Measurements from ENCODE around the gene DLGAP3.

Gene DLGAP3

DNA sequence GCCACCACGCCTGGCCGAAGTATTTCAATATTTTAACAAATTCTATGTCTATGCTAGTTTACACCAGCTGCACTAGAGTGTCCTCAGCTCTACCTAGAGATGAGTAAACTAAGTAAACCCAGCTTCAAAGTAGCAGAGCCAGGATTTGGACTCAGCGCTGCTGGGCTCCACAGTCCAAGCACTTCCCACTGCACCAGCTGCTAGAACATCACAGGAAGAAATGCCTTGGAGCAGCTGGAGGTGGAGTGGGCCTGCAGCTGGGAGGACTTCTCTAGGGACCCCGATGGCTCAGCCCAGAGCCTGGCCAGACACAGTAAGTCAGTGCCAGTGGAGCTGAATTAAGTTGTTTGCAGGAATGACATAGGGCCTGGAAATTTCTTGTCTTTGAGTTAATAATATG is 59.7 kb downstream of the DLGAP3 start:
- no peak for DNase-seq (ENCODE audit: extremely low read depth in 1 of 2, low read depth in 1 of 2)

GRCh38 chr1:34868230-34869049 is 61.0 kb downstream of the DLGAP3 start:
- no peak for DNase-seq (ENCODE audit: extremely low read depth in 1 of 2, low read depth in 1 of 2)

DNA sequence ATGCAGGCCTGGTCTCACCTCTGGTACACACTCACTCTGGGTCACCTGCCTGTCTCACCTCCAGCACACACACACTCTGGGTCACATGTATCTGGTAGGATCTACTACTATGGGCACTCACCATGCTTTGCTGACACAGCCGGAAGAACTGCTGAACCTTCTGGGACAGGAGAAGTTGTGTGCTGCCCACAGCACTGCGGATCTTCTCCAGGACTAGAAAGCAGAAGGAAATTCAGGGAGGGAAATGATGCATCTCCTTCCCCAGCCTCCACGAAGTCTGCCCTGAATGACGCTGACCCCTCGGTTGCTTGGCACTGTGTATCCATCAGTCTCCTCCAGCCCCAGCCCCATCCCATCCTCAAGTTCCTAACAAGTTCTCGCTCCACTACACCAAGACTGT is 62.0 kb downstream of the DLGAP3 start:
- DNase-seq (ENCODE audit: extremely low read depth in 1 of 2, low read depth in 1 of 2), result no peak

- DNase-seq (ENCODE audit: extremely low read depth in 1 of 2, low read depth in 1 of 2), result no peak
These were observed 62.7 kb downstream of the DLGAP3 start for GRCh38 chr1:34866762-34867109.

GRCh38 chr1:34865981-34866761 is 63.3 kb downstream of the DLGAP3 start:
- peak; percentile 85 to 90 for DNase-seq (ENCODE audit: extremely low read depth in 1 of 2, low read depth in 1 of 2)

GRCh38 chr1:34865573-34865972 is 63.9 kb downstream of the DLGAP3 start:
- no peak for DNase-seq (ENCODE audit: extremely low read depth in 1 of 2, low read depth in 1 of 2)

DNA sequence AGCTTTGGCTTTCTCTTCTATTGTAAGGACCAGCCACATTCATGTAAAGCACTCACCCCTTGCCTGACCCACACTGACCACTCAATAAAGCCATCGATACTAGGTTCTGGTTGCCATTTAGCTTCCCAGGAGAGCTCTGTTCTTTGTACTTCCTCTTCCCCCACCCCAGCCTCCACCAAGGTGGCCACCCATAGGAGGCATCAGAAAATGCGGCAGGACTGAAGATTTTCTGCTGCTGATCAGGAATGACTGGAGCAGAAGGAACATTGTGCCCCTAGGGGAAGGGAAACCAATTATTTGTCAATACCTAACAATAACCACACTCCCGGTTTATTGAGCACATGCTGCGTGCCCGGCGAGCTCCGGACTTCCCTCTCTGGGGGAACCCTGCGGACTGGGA is 64.7 kb downstream of the DLGAP3 start:
- DNase-seq (ENCODE audit: extremely low read depth in 1 of 2, low read depth in 1 of 2), result no peak

GRCh38 chr1:34863501-34863900 is 65.9 kb downstream of the DLGAP3 start:
- no peak for DNase-seq (ENCODE audit: extremely low read depth in 1 of 2, low read depth in 1 of 2)

- peak; percentile 77 to 83 for DNase-seq (ENCODE audit: extremely low read depth in 1 of 2, low read depth in 1 of 2)
These were observed 69.8 kb downstream of the DLGAP3 start, which contains the start of gene SMIM12 for GRCh38 chr1:34859446-34860200. TSS of gene SMIM12 (minus strand) at chr1:34859749. CDS start at chr1:34855977, 3,772 bp downstream.

GRCh38 chr1:34858901-34859445 is 70.5 kb downstream of the DLGAP3 start:
- DNase-seq (ENCODE audit: extremely low read depth in 1 of 2, low read depth in 1 of 2), result no peak

- DNase-seq (ENCODE audit: extremely low read depth in 1 of 2, low read depth in 1 of 2), result no peak
These were observed 72.8 kb downstream of the DLGAP3 start for GRCh38 chr1:34856697-34857096.

DNA sequence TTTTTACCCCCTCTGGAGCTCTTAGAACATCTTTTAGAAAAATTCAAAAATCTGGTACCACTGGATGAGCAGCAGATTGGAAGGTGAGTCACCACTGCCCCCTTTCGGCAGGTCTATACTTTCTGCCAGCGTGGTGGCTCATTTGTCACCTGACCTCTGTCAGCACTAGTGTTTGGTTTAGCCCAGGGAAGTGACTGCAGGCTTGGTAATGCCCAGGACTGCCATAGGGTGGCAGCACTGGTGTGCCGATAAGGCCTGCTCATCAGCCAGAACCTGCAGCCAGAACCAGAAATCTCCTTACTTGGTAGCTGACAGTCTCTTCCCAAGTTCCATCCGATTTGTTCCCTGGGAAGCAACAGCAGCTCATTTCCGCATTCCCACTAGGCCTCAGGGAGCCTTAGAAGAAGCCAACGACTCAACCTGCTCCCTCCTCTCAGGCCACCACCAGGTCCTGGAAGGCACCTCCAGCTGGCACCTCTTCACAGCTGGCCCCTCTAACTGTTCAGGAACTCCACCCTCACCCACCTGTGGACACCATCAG is 76.7 kb downstream of the DLGAP3 start:
- peak; percentile 72 to 75 for DNase-seq (ENCODE audit: extremely low read depth in 1 of 2, low read depth in 1 of 2)

GRCh38 chr1:34851431-34852105 is 77.9 kb downstream of the DLGAP3 start:
- DNase-seq (ENCODE audit: extremely low read depth in 1 of 2, low read depth in 1 of 2), result no peak

GRCh38 chr1:34850382-34850781 is 79.1 kb downstream of the DLGAP3 start:
- DNase-seq (ENCODE audit: extremely low read depth in 1 of 2, low read depth in 1 of 2), result no peak

GRCh38 chr1:34847094-34847493 is 82.4 kb downstream of the DLGAP3 start:
- DNase-seq (ENCODE audit: extremely low read depth in 1 of 2, low read depth in 1 of 2), result no peak

DNA sequence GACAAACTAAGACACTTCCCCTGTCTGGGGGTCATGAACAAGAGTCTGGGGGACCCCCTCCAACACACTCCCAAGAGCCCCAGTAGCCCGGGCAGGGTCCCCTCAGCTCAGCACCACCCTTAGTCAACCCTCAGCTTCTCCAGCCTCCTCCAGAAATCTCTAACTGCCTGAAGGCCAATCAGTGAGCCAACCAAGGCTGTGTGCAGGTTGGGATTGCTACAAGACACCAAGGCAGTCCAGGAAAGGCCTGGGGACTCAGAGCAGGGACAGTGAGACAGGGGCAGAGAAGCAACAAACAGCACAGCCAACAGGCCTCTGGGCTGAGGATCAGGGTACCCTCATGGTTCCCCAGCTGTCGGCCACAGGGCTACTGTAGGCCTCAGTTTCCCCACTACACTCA is 83.2 kb downstream of the DLGAP3 start:
- DNase-seq (ENCODE audit: extremely low read depth in 1 of 2, low read depth in 1 of 2), result no peak

DNA sequence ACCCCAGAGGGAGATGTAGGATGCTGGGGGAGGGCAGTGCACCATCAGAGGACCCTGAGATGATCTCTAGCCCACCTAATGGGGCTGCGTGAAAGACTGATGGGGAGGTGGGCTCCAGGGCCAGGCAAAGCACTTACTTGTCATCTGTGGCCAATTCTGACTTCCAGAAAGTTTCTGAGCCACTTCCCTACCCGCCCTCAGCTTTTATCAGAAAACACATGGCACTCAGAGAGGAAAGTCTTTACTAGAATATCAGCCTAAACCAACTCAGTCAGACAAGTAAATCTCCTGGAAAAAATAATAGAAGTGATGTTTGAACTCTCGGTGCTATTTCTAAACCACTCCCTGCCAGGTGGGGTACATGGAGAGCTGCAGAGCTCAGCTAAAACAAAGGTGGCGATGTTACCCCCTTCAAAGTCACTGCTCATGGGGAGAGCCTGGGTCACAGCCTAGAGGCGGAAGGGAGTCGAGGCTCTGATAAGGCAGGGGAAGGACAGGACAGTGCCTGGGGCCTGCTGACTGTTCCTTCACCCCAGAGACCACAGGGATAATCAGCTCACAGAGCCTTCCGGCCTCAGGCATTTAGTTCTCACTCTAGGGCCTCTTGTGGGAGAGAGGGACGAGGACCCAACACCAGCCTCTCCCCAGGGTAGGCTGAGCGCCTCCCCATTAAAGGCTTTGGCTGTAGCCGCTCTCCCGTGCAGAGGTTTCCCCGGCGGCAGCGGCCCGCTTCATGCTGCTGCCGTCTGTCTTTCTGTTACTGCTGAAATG is 84.1 kb downstream of the DLGAP3 start:
- DNase-seq (ENCODE audit: extremely low read depth in 1 of 2, low read depth in 1 of 2), result no peak

DNA sequence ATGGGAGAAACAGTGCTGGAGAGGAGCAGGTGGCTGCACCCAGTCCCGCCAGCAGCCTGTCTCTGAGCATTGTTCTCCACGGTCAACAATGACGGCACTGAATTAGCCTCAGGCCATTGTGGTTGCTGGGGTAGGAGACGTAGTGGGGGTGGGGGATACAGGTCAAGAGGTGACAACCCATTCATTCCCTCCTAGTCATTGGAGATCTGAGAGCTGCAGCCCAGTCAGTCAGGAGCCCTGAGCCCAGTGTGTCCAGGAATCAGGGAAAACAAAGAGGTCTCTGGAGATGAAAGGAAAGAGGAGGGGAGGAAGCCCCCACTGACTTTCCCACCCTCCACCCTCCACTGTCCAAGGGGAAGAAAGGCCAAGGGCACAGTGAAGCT is 85.2 kb downstream of the DLGAP3 start:
- no peak for DNase-seq (ENCODE audit: extremely low read depth in 1 of 2, low read depth in 1 of 2)

DNA sequence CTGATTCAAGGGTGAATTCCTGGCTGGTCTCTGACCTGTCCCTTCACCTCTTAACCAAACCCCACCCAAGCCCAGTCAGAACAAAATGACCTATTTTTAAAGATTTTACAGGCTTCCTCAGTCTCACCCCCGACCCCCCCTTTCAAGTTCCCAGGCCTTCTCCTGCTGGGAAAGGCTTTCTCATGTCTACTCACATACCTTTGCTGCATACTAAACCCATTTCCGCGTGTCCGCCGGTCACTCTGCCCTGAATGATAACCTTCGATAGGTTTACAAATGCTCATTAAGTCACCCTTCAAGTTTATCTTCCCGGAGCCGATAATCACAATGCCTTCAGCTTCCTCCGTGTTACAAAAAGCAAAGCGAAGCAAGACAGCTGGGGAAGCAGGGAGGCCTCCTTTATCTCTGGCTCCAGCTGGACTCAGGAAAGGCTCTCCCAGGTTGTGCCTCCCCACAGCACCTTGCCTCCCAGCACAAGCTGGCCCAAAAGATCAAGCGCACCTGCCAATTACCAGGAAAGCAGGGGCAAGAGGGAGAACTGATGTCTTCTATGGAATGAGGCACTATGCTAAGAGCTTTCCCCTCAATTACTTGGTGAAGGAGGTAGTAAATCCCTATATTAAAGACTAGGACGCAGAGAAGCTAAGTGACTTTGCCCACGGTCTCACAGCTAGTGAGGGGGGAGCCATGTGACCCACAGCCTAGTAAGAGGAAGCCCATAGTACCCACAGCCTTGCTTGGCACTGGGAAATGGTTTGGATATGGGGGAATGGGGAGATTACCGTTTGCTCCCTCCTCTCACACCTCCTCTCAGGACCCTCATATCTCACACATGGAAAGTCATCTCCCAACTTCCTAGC is 85.8 kb downstream of the DLGAP3 start:
- DNase-seq (ENCODE audit: extremely low read depth in 1 of 2, low read depth in 1 of 2), result no peak
